ENCODE results near the gene MCRIP2.

The MCRIP2 gene

DNA sequence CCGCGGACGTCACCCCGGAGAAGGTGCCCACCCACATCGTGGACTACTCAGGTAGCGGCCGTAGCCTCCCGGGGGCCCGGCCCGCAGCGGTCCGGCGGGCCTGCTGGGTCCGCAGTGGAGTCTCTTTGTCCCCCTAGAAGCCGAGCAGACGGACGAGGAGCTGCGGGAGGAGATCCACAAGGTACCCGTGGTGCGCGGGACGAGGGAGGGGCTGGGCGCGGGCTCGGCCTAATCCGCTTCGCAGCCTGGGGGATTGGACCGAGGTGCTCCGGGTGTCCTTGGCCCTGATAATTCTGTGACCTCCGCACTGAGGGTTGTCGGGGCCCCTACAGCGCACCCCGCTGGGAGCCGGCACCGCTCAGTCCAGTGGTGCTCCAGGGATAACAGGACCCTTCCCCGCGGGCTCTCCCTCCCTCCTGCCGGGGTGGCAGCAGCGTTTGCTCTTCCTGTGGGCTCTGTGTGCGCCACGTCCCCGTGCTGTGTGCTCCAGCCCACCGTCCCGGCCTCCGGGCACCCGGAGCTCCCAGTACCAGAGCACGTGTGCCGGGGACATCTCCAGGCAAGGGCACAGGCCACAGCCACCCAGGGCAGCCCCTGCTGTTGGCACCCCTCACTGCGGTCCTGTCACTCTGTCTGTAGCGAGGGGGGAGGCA lies 27.0 kb downstream of the MCRIP2 start:
- DNase-seq: no peak

DNA sequence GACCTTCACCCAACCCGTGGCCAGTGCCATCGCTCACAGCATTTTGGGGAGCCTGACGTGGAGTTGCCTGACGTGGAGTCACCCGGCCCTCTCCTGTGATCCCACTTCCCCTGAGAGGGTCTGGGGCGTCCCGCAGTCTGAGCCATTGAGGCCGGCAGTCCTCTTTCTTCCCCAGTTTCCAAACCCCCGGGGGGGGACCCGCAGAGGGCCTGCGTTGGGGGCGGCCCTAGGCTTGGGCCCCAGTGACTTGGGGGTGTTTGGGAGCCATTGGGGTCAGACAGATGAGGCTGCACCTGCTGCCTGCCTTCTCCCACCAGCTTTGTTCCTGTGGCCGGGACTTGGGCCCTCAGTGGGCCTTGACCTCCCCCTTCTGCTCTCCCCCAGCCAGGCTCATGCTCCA lies 28.0 kb downstream of the MCRIP2 start:
- no peak for DNase-seq

DNA sequence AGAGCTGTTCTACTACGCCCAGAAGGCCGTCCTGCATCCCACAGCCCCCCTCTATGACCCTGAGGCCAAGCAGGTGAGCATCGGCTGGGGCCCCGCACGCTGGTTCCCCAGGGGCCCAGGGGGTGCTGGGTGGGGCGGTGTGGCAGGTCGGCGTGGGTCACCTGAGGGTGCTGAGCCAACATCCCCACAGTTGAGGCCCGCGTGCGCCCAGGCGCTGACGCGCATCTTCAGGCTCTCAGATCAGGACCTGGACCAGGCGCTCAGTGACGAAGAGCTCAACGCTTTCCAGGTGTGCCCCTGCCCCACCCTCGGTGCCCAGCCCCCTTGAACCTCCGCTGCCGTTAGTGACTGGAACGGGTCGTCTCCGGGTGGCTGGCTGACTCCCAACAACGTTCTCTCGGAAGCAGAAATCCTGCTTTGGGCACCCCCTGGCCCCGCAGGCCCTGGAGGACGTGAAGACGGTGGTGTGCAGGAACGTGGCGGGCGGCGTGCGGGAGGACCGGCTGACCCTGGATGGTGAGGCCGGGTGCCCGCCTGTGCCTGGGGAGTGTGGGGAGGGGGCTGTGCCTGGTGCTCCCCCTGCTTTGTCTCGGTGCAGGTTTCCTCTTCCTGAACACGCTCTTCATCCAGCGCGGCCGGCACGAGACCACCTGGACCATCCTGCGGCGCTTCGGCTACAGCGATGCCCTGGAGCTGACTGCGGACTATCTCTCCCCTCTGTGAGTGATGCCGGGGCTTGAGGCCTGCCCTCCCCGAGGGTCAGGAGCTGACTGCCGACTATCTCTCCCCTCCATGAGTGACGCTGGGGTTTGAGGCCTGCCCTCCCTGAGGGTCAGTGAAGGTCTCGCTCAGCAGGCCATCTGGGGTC lies 29.1 kb downstream of the MCRIP2 start:
- no peak for DNase-seq

DNA sequence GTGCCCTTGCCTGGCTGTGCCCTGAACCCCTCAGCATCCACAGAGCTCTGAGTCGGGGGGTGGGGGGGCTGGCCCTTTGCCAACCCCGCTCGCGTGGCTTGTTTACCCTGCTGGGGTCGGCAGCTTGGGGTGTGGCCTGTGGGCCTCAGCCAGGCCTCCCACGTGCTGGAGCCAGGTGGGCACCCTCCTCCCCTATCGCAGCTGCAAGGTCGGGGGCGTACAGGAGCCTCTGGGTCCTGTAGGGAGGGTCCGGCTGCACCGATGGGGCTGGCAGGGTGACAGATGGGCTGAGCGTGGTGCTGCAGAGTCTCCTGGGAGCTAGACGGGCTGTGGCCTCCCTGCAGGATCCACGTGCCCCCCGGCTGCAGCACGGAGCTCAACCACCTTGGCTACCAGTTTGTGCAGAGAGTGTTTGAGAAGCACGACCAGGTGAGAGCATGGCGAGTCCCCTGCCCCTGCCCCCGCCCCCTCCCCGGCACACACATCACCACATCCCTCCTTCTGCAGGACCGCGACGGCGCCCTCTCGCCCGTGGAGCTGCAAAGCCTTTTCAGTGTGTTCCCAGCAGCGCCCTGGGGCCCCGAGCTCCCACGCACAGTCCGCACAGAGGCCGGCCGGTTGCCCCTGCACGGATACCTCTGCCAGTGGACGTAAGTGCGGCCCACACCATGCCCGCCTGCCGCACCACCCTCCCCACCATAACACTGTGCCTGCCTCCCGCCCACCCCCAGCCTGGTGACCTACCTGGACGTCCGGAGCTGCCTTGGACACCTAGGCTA lies 29.9 kb downstream of the MCRIP2 start:
- DNase-seq: no peak

DNA sequence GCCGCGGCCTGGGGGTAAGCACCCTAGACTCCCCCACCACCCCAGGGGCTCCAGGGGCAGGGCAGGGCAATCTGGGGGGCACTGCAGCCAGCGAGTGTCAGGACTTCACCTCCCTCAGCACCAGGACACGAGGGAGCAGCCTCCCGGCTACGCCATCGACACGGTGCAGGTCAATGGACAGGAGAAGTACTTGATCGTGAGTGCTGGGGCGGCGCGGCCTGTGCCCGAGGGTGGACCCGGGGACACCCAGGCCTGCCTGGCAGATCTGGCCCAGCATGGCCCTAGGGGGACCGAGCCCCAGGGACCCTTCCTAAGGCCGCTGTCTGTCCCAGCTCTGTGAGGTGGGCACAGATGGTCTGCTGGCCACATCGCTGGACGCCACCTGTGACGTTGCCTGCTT lies 30.7 kb downstream of the MCRIP2 start:
- DNase-seq: no peak

DNA sequence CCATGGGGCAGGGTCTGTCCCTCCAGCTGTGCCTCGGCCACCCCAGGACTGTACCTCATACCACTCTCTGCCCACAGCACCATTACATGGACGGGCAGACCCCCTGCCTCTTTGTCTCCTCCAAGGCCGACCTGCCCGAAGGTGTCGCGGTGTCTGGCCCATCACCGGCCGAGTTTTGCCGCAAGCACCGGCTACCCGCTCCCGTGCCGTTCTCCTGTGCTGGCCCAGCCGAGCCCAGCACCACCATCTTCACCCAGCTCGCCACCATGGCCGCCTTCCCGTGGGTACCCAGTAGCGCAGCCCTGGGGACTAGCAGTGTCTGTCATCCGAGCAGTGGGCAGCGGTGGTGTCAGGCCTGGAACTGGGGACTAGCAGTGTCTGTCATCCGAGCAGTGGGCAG lies 31.2 kb downstream of the MCRIP2 start:
- DNase-seq: no peak

DNA sequence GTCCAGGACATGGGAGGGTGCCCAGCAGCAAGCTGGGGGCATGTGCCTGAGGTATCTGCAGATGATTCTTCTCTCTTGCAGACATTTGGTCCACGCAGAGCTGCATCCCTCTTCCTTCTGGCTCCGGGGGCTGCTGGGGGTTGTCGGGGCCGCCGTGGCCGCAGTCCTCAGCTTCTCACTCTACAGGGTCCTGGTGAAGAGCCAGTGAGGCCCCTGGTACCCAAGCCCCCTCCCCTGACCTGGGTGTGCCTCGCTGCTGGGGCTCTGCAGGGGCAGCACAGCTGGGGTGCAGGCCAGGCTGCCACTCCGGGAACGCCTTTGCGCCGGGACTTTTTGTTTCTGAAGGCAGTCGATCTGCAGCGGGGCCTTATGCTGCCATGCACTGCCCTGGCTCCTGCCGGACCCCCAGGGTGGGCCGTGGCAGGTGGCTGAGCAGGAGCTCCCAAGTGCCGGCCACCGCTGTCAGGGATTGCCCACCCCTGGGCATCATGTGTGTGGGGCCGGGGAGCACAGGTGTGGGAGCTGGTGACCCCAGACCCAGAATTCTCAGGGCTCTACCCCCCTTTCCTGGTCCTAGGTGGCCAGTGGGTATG lies 31.9 kb downstream of the MCRIP2 start:
- DNase-seq: no peak

DNA sequence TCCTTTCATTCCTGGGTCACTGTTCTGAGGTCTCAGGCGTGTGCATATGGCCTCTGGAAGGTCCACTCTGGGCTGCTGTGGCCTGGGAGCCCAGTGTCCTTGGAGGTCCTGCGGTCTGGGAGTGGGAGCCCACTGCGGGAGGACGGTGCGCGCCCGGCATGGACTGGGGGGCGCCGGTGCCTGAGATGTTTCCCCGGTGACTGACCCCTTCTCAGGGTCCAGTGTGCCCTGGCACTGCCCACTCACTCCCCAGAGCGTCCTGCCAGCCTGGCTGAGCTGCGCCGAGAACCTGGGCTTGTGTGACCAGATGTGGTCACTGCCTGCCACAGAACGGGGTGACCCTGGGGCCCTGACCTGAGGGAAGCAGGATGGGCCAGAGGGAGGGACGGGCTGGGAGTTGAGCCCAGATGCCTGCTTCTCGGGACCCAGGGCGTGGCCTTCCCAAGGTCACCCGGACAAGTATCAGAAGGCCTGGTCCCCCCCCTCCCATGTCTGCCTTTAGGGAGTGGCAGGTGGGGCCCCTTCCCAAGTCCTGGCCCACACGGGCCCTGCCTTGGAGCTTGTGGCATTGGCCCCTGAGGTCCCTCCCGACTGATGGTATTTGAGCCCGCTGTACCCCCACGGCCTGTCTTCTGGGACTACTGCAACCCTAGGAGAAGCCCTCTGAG lies 32.7 kb downstream of the MCRIP2 start:
- DNase-seq: no peak

DNA sequence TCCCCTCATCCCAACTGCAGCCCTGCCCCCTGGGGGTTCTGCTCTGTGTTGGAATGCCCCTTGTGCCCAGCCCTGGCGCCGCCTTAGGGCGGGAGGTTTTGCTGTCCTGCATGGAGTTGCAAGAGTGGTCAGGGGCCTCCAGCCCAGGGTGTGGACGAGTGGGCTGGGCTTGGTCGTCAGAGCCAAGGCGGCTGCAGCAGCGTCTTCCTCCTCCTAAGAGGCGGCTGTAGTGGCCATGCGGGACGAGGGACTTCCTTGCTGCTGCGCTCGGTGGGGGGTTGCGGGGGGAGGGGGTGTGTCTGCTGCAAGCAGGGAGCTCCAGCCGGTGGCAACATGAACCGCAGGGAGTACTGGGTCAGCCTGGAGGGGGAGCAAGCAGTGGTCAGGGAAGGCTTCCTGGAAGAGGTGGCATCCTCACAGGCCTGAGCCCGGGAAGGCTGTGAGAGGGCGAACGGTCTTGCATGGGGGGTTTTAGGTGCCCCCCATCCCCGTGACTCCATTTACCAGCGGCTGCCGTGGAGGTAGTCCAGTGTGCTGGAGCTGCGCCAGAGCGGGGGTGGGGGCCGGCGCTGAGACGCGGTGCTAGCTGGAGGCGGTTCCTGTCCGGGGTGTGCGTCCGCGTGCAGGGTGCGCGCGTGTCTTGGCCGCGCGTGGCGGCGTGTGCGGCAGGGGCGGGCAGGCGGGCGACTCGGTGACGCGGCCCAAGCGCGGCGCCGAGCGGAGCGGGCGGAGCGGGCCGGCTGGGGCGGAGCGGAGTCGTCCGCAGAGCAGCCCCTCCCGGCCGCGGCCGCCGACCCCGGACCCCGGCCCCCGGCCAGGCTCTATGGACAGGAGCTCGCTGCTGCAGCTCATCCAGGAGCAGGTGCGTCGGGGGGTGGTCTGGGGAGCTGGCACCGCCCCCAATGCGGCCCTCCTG lies 33.6 kb downstream of the MCRIP2 start, which contains the start of gene RHBDL1:
RHBDL1 (plus strand) TSS at position 704 of the 916 bp plus-strand sequence; CDS start at position 824, 120 bp downstream.
- no peak for DNase-seq

DNA sequence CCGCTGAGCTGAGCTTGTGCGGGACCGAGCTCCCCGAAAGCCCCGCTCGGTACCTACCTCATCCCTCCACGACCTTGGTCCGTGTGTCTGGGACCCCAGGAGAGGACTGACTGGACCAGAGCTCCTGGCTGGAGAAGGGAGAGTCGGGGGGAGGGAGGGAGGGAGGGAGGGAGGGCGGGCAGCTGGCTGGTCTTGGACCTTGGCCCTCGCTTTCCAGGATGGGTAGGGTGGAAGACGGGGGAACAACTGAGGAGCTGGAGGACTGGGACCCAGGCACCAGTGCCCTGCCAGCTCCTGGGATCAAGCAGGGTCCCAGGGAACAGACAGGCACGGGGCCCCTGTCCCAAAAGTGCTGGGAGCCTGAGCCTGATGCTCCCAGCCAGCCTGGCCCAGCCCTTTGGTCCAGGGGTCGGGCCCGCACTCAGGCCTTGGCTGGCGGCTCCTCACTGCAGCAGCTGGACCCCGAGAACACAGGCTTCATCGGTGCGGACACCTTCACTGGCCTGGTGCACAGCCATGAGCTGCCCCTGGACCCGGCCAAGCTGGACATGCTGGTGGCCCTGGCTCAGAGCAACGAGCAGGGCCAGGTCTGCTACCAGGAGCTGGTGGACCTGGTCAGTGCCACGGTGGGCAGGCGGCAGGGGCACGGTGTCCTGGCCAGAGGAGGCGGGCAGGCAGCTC lies 34.4 kb downstream of the MCRIP2 start:
- DNase-seq: no peak

DNA sequence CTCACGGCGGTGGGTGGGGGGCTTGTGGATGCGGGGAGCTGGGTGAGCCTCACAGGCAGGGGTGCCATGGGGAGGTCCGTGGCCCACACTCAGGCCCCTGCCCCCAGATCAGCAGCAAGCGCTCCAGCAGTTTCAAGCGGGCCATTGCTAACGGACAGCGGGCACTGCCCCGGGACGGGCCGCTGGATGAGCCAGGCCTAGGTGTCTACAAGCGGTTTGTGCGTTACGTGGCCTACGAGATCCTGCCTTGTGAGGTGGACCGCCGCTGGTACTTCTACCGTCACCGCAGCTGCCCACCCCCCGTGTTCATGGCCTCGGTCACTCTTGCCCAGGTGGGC lies 34.9 kb downstream of the MCRIP2 start:
- no peak for DNase-seq

DNA sequence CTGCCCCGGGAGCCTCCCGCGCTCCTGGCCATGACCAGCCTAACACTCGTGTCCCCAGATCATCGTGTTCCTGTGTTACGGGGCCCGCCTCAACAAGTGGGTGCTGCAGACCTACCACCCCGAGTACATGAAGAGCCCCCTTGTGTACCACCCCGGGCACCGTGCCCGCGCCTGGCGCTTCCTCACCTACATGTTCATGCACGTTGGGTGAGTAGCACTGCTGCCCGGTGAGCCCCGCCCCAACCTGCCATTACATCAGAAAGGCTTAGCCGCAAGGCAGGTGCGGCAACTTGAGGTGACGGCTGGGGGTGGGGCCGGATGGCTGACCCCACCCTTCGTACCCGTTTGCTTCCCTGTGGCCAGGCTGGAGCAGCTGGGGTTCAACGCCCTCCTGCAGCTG lies 35.3 kb downstream of the MCRIP2 start:
- DNase-seq: no peak

DNA sequence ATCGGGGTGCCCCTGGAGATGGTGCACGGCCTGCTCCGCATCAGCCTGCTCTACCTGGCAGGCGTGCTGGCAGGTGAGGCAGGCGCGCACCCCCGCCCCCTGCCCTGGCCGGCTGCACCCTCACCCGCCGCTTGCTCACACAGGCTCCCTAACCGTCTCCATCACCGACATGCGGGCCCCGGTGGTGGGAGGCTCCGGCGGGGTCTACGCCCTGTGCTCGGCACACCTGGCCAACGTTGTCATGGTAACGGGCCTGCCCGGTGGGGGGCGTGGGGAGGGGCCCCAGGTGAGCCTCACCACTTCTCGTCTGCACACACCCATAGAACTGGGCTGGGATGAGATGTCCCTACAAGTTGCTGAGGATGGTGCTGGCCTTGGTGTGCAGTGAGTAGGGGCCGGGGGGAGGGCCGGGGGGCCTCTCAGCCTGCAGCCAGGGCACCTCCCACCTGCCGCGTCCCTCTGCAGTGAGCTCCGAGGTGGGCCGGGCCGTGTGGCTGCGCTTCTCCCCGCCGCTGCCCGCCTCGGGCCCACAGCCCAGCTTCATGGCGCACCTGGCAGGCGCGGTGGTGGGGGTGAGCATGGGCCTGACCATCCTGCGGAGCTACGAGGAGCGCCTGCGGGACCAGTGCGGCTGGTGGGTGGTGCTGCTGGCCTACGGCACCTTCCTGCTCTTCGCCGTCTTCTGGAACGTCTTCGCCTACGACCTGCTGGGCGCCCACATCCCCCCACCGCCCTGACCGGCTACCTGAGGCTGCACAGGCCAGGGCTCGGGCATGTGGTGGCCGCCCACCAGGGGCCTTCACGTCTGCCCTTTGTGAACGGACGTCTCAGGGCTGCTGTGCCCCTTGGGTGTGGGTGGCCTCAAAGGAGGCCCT lies 35.9 kb downstream of the MCRIP2 start:
- DNase-seq: no peak

DNA sequence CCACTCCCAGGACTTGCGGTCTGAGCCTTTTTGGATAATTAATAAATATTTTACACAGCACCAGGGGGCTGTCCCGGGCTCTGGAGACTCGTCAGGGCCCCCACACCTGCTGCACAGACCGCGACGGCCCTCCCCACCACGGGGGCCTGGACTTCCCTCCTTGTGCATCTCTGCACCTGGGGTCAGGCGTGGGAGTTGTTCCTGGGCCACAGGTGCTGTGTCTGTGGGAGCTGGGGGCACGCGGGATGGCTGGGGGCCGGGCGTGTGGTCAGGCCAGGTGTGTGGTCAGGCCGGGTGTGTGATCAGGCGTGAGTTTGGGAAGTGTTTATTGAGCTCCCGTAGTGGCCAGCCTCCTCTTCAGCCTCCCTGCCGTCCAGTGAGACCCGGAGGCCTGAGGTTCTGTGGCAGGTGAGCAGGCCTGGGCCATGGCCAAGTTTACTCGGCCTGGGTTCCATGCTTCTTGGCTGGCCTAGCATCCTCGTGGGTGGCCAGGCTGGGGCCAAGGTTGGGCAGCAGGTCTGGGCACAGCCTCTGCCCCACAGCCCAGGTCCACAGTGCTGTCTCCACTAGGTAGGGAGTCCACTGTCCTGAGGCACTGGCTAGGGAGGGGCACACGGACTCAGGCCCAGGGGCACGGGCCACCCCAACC lies 36.7 kb downstream of the MCRIP2 start:
- no peak for DNase-seq

DNA sequence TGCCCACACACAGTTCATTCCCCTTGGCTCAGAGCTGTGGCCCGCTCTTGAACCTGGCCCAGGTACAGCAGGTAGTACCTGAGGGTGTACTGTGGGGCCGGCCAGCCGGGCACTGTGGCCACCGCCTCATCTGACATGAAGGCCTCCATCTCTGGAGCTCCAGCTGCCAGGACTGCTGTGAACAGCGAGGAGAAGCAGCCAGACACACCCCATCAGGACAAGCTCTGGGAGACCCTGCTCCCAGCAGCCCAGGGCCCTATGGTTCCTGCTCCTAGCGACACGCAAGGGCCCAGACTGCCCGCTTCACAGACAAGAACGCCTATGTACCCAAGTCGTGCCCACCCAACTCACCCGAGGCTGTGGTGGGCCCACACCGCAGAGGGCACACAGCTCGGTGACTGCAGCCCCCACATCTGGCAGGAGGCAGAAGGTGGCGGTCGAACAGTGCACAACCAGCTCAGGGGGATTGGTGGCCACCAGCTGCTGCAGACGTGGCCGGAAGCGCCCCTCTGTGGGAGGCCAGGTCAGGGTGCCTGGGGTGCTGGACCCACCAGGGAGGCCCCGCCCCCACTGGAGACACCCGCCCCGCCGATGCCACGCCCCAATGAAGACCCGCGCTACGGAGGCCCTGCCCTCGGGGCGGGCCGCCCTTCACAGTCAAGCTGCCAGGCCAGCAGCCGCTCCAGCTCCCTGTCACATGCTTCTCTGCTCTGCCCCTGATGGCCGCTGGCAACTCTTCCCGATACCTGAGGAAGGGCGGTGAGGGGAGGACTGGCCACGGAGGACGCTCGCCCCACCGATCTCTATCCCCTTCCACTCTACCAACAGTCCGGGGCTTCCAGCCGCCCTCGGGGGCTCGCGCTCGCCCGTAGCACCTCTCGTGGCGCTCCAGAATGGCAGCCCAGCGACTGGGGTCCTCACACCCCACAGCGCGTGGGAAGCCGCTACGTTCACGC lies 37.5 kb downstream of the MCRIP2 start:
- DNase-seq: peak; percentile 85

DNA sequence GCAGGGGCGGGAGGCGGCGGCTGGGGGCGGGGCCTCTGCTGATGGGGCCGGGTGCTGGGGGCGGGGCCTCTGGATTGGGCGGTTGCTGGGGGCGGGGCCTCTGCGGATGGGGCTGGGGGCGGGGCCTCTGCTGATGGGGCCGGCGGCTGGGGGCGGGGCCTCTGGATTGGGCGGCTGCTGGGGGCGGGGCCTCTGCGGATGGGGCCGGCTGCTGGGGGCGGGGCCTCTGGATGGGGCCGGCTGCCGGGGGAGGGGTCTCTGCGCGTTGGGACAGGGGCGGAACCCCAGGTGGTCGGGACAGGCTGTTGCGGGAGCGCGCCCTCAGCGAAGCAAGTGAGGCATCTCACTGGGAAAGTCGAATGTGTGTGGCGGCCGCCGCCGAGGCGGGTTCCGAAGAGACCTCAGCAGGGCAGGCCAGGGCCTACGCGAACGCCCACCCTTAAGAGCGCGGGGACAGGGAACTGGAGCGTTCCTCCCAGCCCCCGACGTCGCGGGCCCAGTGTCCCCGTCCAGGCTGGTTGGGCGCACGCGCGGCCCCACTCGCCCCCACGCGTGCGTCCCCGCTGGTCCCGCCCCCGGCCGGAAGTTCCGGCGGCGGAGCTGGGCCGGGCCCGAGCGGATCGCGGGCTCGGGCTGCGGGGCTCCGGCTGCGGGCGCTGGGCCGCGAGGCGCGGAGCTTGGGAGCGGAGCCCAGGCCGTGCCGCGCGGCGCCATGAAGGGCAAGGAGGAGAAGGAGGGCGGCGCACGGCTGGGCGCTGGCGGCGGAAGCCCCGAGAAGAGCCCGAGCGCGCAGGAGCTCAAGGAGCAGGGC lies 38.4 kb downstream of the MCRIP2 start, which contains the start of gene STUB1:
STUB1 (plus strand) TSS at position 597 of the 811 bp plus-strand sequence; CDS start at position 713, 116 bp downstream.
- DNase-seq: peak; percentile 90

DNA sequence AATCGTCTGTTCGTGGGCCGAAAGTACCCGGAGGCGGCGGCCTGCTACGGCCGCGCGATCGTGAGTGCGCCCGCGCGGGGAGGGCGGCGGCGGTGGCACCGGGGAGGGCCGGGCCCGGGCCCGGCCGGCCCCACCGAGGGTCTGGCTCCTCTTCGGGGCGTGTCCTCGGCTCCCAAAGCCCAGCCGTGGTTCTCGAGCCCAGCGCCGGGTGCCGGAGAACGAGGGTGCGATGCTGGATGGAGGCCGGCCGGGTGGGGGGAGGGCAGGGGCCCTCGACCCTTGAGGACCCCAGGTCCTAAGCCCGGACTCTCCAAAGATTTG lies 39.0 kb downstream of the MCRIP2 start:
- DNase-seq: no peak

Data from right kidney (tissue), 1 donor.